ENCODE results near the gene MGRN1. TPM values are rescaled to one million over a fixed set of nuclear protein-coding genes. Genes with fewer than 3 reads are reported as not detected.

Gene MGRN1
- total RNA-seq, 8 experiments from 2014 or later, result 16.3 to 69.6 (median 34.5) TPM

DNA sequence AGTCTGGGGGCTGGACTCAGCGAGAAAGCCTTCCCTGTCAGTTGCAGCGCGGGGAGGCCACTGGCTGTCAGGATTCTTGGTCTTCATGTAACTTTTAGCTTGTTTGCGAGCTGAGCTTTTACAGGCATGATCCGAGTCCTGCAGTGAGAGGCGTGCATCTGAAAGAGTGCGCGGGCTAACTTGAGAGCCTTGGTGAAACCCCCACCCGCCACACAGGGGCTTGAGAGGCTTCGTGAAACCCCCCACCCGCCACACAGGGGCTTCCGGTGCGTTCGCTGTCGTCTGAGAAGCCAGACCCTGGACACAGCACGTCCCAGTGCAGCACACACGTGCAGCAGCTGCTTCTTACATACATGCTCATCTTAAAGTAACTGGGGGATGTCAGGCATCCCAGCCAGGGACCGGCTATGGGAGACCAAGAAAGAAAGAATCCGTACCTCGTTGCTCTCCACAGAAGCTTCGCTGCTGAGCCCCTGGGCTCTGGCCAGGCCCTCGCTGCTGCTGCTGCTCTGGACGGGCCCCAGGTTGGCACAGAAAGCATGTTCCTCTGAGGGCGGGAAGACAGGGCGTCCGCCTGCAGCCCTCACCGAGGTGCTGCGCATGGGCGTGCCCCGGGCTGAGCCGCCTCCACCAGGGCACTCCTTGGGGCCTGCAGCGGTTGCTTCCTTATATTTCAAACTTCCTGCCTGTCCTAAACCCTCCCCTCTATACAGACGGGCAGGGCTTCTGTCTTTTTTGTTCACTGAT, 76.5 kb downstream of the MGRN1 start:
- H3K27ac ChIP-seq, result no peak overlapping the region
- peaks cover 0 to 1% of the 10 kb centered on the region in 2 donors for H3K4me1 ChIP-seq (replicated peaks in 1 of 2)
- 83 to 100% (median 100%) methylated on average over 1 to 10 of the region's 33 CpGs; no CpG with 5 or more reads in 5 of the 10 experiments for WGBS, 10 experiments
- H3K4me3 ChIP-seq, result no peak overlapping the region
- in situ Hi-C loops (cut with MboI; ENCODE audit: low pct_unique_long_range_greater_than_20kb in 2 of 9, low sequenced_read_pairs in 9 of 9, unreplicated experiment in 9 of 9), result loop anchor here in 1 of 9 experiments (25.0 kb wide), 1 partner anchor 261 kb away; the partner anchor contains the start of gene SEC14L5
- ATAC-seq (replicated peaks in 6 of 8), result peak in 3 of 8 experiments; percentile 7 to 31 (median 9)

DNA sequence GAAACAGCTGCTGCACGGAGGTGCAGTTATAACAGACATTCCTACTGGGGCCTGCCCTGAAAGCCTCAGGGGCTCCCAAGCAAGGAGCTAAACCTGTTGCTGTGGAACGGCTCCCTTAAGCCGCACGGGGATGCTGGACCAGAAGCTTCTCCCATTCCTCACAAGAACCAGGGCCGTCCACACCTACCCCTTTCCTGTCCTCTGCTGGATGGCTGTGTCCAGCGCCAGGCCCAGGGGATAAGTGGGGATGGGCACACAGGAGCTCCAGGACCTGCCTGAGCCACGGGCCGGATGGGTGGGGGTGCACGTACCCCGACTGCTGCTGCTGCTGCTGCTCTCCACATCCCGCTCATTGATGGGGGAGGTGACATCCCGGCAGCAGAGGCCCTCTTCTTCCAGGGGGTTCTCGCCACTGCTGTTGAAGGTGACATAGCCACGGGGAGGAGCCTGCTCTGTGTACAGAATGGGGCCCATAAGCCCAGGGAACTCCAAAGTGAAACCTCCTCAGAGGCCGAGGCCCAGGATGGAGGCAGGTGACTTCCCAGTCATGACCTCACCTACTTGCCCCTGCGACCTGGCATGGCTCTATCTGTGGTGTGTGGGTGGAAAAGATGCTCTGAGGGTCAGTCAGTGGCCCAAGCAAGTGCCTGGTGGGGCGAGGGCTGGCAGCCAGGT, 77.3 kb downstream of the MGRN1 start:
- Histone ChIP-seq H3K27ac (no peak overlapping the region), H3K4me3 (no peak overlapping the region), H3K4me1 (replicated peaks in 1 of 2) (peaks cover 4% of the 10 kb centered on the region in 2 donors)
- 85 to 100% (median 92%) methylated on average over 1 to 4 of the region's 17 CpGs; no CpG with 5 or more reads in 5 of the 10 experiments for WGBS, 10 experiments
- in situ Hi-C loops (cut with MboI; ENCODE audit: low pct_unique_long_range_greater_than_20kb in 2 of 9, low sequenced_read_pairs in 9 of 9, unreplicated experiment in 9 of 9), result loop anchor here in 1 of 9 experiments (25.0 kb wide), 1 partner anchor 260 kb away; the partner anchor contains the start of gene SEC14L5
- peak in 1 of 8 experiments; percentile 10 for ATAC-seq (replicated peaks in 6 of 8)

DNA sequence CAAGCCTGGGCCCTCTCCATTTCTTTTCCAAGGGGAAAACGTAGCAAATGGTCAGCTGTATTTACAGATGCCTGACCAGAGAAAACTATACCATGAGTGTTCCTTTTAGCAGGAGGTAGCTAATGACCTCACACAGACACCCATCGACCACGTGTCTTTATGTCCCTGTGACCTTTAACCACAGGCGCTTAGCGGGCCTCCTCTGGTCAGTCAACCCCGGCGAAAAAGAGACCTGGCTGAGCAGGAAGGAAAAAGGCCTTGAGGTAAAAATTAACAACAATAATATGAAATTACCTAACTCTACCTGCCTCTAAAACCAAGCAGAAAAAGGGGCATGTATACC, 77.8 kb downstream of the MGRN1 start:
- Histone ChIP-seq H3K27ac (no peak overlapping the region), H3K4me3 (no peak overlapping the region), H3K4me1 (replicated peaks in 1 of 2) (peaks cover 6 to 8% of the 10 kb centered on the region in 2 donors)
- in situ Hi-C loops (cut with MboI; ENCODE audit: low pct_unique_long_range_greater_than_20kb in 2 of 9, low sequenced_read_pairs in 9 of 9, unreplicated experiment in 9 of 9), result loop anchor here in 1 of 9 experiments (25.0 kb wide), 1 partner anchor 260 kb away; the partner anchor contains the start of gene SEC14L5
- WGBS, 10 experiments, result 45 to 100% (median 76%) methylated on average over 1 to 7 of the region's 7 CpGs; no CpG with 5 or more reads in 2 of the 10 experiments
- no peak for ATAC-seq (replicated peaks in 6 of 8)

DNA sequence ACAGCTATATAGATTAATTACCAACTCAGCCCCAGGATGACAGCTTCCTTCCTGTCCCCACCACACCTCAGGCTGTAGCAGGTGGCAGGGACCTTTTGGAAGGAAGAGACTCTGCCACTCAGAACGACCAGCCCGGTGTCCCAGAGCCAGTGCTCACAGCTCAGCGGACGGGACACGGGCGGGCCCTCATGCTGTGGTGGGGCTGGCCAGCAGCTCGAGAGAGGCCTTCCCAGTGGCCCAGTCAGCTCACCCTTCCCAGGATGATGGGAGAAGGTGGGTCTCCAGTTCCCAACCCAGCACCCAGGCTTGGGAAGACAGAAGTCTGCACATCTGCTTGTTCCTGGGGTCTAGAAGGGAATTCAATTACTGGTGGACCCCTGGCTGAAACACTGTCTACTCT, 79.3 kb downstream of the MGRN1 start:
- no peak overlapping the region for H3K27ac ChIP-seq
- H3K4me3 ChIP-seq, result no peak overlapping the region
- H3K4me1 ChIP-seq (replicated peaks in 1 of 2), result peaks cover 6 to 8% of the 10 kb centered on the region in 2 donors
- in situ Hi-C loops (cut with MboI; ENCODE audit: low pct_unique_long_range_greater_than_20kb in 2 of 9, low sequenced_read_pairs in 9 of 9, unreplicated experiment in 9 of 9), result loop anchor here in 1 of 9 experiments (25.0 kb wide), 1 partner anchor 258 kb away; the partner anchor contains the start of gene SEC14L5
- no peak for ATAC-seq (replicated peaks in 6 of 8)
- WGBS, 10 experiments, result 80 to 100% (median 91%) methylated on average over 1 to 3 of the region's 7 CpGs; no CpG with 5 or more reads in 6 of the 10 experiments

DNA sequence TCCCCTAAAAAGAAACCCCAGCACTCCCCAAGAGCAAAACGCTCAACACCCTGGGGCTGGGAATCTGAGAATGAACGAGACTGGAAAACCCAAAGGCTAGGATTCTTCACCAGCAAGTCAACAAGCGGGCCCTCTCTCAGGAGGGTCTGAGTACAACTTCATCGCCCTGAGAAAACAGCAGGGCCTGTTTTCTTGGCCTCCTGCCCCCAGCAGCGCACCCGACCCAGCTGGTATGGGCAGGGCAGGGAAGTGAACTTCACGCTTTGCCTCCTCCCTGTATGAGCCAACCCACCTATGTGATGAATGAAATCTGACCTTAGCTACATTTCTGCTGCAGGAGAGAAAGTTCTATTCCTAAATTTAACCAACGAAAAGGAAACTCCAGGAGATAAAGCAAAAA, 79.9 kb downstream of the MGRN1 start:
- Histone ChIP-seq H3K4me1 (replicated peaks in 1 of 2) (peaks cover 6 to 8% of the 10 kb centered on the region in 2 donors), H3K27ac (no peak overlapping the region), H3K4me3 (no peak overlapping the region)
- WGBS, 10 experiments, result 60 to 95% (median 87%) methylated on average over 1 to 8 of the region's 8 CpGs; no CpG with 5 or more reads in 4 of the 10 experiments
- no peak for ATAC-seq (replicated peaks in 6 of 8)
- in situ Hi-C loops (cut with MboI; ENCODE audit: low pct_unique_long_range_greater_than_20kb in 2 of 9, low sequenced_read_pairs in 9 of 9, unreplicated experiment in 9 of 9), result loop anchor here in 1 of 9 experiments (25.0 kb wide), 1 partner anchor 258 kb away; the partner anchor contains the start of gene SEC14L5

DNA sequence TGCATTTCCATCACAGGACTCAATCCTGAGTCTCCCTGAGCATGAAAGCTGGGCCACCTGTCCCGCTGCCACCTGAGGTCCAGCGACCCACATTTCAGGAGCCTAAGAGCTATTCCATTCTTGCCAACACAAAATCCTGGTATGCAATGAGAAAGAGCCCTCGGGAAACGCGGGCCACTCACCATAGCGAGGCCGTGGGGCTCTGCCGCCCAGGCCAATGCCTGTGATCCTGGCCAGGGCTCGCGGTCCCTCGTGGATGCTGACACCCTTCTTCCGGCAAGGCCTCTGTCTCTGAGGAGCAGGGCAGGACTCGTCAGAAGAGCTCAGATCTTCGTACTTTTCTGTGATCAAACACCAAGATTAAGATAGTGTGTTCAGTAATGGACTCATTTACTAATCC, 80.3 kb downstream of the MGRN1 start:
- 90 to 100% (median 96%) methylated on average over 2 to 14 of the region's 14 CpGs; no CpG with 5 or more reads in 4 of the 10 experiments for WGBS, 10 experiments
- ATAC-seq (replicated peaks in 6 of 8), result no peak
- in situ Hi-C loops (cut with MboI; ENCODE audit: low pct_unique_long_range_greater_than_20kb in 2 of 9, low sequenced_read_pairs in 9 of 9, unreplicated experiment in 9 of 9), result loop anchor here in 1 of 9 experiments (25.0 kb wide), 1 partner anchor 257 kb away; the partner anchor contains the start of gene SEC14L5
- no peak overlapping the region for H3K27ac ChIP-seq
- H3K4me1 ChIP-seq (replicated peaks in 1 of 2), result peaks cover 6 to 8% of the 10 kb centered on the region in 2 donors
- H3K4me3 ChIP-seq, result no peak overlapping the region

DNA sequence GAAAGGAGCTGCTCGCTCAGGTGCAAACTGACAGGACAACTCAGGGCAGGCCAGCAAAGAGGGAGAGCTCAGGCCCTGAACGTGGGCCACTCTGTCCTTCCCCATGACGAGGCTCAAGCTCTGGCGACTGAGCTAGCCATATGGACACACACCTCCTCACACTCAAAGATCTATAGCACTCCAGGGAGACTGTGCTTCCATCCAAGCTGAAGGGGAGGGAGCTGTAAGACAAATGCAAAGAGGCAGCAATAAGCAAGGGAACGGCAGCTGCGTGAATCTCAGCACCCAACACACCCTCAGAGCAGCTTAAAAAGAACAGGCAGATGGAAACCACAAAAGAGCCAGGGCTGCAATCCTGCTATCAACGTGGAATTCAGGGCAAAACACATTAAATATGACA, 82.2 kb downstream of the MGRN1 start:
- Histone ChIP-seq H3K4me3 (no peak overlapping the region), H3K4me1 (replicated peaks in 1 of 2) (peaks cover 6 to 8% of the 10 kb centered on the region in 2 donors), H3K27ac (peak overlapping the region; percentile 25 to 50)
- ATAC-seq (replicated peaks in 6 of 8), result peak in 5 of 8 experiments; percentile 27 to 95 (median 86)
- WGBS, 10 experiments, result 20 to 100% (median 67%) methylated on average over 1 to 5 of the region's 7 CpGs; no CpG with 5 or more reads in 1 of the 10 experiments
- in situ Hi-C loops (cut with MboI; ENCODE audit: low pct_unique_long_range_greater_than_20kb in 2 of 9, low sequenced_read_pairs in 9 of 9, unreplicated experiment in 9 of 9), result loop anchor here in 1 of 9 experiments (25.0 kb wide), 1 partner anchor 255 kb away; the partner anchor contains the start of gene SEC14L5

DNA sequence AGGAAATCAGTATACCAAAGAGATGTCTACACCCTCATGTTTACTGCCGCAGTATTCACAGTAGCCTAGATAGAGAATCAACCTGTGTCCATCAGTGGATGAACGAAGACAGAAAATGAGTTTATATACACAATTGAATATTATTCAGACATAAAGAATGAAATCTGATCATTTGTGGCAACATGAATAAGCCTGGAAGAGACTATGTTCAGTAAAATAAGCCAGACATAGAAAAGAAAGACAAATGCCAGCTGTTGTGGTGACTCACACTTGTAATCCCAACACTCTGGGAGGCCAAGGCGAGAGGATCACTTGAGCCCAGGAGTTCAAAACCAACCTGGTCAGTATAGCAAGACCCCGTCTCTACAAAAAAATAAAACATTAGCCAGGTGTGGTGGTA, 84.9 kb downstream of the MGRN1 start:
- no peak overlapping the region for H3K27ac ChIP-seq
- in situ Hi-C loops (cut with MboI; ENCODE audit: low pct_unique_long_range_greater_than_20kb in 2 of 9, low sequenced_read_pairs in 9 of 9, unreplicated experiment in 9 of 9), result loop anchor here in 1 of 9 experiments (25.0 kb wide), 1 partner anchor 253 kb away; the partner anchor contains the start of gene SEC14L5
- H3K4me3 ChIP-seq, result no peak overlapping the region
- no peak for ATAC-seq (replicated peaks in 6 of 8)
- WGBS, 10 experiments, result 80 to 100% (median 97%) methylated on average over 1 to 4 of the region's 4 CpGs; no CpG with 5 or more reads in 1 of the 10 experiments
- H3K4me1 ChIP-seq (replicated peaks in 1 of 2), result peaks cover 6 to 16% of the 10 kb centered on the region in 2 donors

DNA sequence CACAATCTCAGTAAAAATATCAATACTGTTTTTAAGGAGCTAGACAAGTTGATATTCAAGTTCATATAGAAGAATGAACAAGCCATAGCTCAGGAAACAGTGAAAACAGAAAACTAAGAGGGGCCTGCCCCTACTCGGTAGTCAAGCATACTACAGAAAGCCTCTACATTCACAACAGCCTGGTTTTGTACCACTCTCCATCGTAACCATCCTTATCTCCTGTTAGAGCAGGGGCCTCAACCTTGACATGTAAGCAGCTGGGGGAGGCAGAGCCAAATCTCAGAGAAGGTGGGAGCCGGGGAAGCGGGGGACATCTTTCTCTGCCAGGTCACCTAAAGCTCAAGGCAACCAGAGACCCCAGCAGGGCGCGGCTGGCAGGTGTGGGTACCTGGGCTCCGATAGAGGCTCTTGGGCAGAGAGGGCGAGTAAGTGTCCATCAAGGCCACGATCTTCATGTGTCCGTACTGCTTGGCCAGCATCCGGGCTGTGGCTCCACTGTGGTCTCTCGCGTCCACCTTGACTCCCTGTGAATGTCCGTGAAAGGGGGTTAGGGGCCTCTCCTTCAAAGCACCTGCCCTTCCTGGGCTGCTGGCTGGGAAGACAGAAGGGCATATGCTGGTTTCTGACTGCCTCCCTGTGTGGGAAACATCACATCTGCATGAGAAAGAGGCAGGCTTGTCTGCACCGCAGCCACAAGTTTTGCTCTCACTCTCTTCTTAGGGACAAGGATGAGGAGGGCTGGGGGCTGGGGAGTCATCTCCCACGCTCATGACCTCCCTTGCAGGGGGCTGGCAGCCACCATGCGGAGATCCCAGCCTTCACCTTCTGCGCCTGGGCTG, 89.3 kb downstream of the MGRN1 start:
- H3K4me1 ChIP-seq (replicated peaks in 1 of 2), result peaks cover 0 to 9% of the 10 kb centered on the region in 2 donors
- H3K4me3 ChIP-seq, result no peak overlapping the region
- in situ Hi-C loops (cut with MboI; ENCODE audit: low pct_unique_long_range_greater_than_20kb in 2 of 9, low sequenced_read_pairs in 9 of 9, unreplicated experiment in 9 of 9), result loop anchor here in 1 of 9 experiments (25.0 kb wide), 1 partner anchor 248 kb away; the partner anchor contains the start of gene SEC14L5
- peak in 3 of 8 experiments; percentile 12 to 67 (median 59) for ATAC-seq (replicated peaks in 6 of 8)
- H3K27ac ChIP-seq, result peak overlapping the region in 1 of 2 donors; percentile 66
- WGBS, 10 experiments, result 21 to 96% (median 65%) methylated on average over 1 to 7 of the region's 18 CpGs; no CpG with 5 or more reads in 2 of the 10 experiments

DNA sequence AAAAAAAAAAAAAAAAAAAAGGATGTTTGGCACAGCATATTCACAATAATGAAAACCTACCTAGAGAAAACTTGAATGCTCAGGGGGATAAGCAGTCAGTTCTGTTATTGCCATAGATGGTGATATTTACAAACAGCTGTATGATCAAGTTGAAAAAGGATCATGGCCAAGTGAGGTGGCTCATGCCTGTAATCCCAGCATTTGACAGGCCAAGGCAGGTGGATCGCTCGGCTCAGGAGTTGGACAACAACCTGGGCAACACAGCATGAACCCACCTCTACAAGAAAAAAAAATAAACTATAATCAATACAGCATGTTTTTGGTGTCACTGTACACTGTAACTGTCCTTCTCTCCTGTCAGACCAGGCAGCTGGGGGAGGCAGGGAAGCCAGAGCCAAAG, 90.4 kb downstream of the MGRN1 start:
- H3K4me1 ChIP-seq (replicated peaks in 1 of 2), result peaks cover 0 to 9% of the 10 kb centered on the region in 2 donors
- 86 to 100% (median 100%) methylated on average over 2 of the region's 2 CpGs; no CpG with 5 or more reads in 3 of the 10 experiments for whole genome bisulfite sequencing, 10 experiments
- in situ Hi-C loops (cut with MboI; ENCODE audit: low pct_unique_long_range_greater_than_20kb in 2 of 9, low sequenced_read_pairs in 9 of 9, unreplicated experiment in 9 of 9), result loop anchor here in 1 of 9 experiments (25.0 kb wide), 1 partner anchor 247 kb away; the partner anchor contains the start of gene SEC14L5
- no peak overlapping the region for H3K4me3 ChIP-seq
- no peak for ATAC-seq (replicated peaks in 6 of 8)
- no peak overlapping the region for H3K27ac ChIP-seq

DNA sequence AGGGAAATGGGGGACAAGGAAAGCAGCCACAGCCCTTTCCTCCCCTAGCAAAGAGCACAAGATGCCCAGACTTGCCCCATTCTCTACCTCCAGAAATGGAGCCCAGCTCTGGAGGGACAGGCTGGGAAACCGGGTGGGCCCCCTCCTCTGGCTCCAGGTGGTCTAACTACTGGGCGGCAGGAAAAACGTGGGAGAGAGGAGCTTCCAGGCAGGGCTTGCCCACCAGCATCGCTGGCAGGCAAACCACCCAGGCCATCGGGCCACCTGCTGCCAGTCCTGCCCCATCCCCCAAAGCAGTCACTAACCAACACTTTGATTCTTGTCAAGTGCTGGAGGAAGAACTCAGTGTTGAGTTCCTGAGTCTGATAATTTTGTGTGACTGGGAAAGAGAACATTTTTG, 93.8 kb downstream of the MGRN1 start:
- H3K4me1 ChIP-seq (replicated peaks in 1 of 2), result peaks cover 0 to 9% of the 10 kb centered on the region in 2 donors
- no peak for ATAC-seq (replicated peaks in 6 of 8)
- H3K4me3 ChIP-seq, result no peak overlapping the region
- WGBS, 10 experiments, result 18 to 82% (median 61%) methylated on average over 1 to 5 of the region's 5 CpGs; no CpG with 5 or more reads in 2 of the 10 experiments
- in situ Hi-C loops (cut with MboI; ENCODE audit: low pct_unique_long_range_greater_than_20kb in 2 of 9, low sequenced_read_pairs in 9 of 9, unreplicated experiment in 9 of 9), result loop anchor here in 1 of 9 experiments (25.0 kb wide), 1 partner anchor 244 kb away; the partner anchor contains the start of gene SEC14L5
- no peak overlapping the region for H3K27ac ChIP-seq

All from motor neuron (in vitro differentiated cells).